ENCODE measurements around the gene PLEKHG1.

- no peak for TF ChIP-seq EZH2 (IDR thresholded peaks at IDR 0.05; ENCODE audit: borderline replicate concordance, low read depth, low read length, poor library complexity, severe bottlenecking)
- no peak for TF ChIP-seq CTCF (conservative IDR thresholded peaks at IDR 0.05; ENCODE audit: low read depth, low read length)
These were observed 5.6 kb downstream of the PLEKHG1 start for GRCh38 chr6:150605333-150605732.
